Esophagus muscularis mucosa (tissue), 4 donors: Measurements from ENCODE around the gene LRP5. TPM values are rescaled to one million over a fixed set of nuclear protein-coding genes. Genes with fewer than 3 reads are reported as not detected.

Experiments used
- DNase-seq: peaks from one replicate; pipeline ENCODE4 v3.0.0-alpha.2; 2017; ENCODE audit errors: extremely low spot score
- H3K27ac ChIP-seq, 4 donors: fragments of 200-600 bp; sonication (generic); replicated peaks in 1 of 4; 1 replicate in 3 of 4; 2 replicates in 1 of 4; pipeline ENCODE4 v1.5.1; 2016 to 2019; ENCODE audit warnings: mild to moderate bottlenecking in 1 of 4
- H3K27me3 ChIP-seq, 4 donors: fragments of 200-600 bp; sonication (generic); one replicate each; pipeline versions ENCODE4 v1.5.1 to v1.6.0; 2016 to 2019
- H3K36me3 ChIP-seq, 4 donors: fragments of 200-600 bp; sonication (generic); one replicate each; pipeline ENCODE4 v1.5.1; 2016 to 2019
- H3K4me1 ChIP-seq, 4 donors: fragments of 200-600 bp; sonication (generic); one replicate each; pipeline ENCODE4 v1.5.1; 2016 to 2019
- H3K4me3 ChIP-seq, 4 donors: fragments of 200-600 bp; sonication (generic); 1 replicate in 2 of 4; 2 replicates in 2 of 4; pipeline ENCODE4 v1.5.1; 2016 to 2019; ENCODE audit warnings: mild to moderate bottlenecking in 4 of 4, moderate library complexity in 1 of 4
- H3K9me3 ChIP-seq, 4 donors: fragments of 200-600 bp; sonication (generic); 1 replicate in 3 of 4; 2 replicates in 1 of 4; pipeline ENCODE4 v1.5.1; 2016 to 2019
- CTCF ChIP-seq, 3 experiments: fragments of 200-600 bp in 2 of 3; fragments of 450-650 bp in 1 of 3; sonication (generic) in 2 of 3; IDR thresholded peaks; one replicate each; pipeline ENCODE4 v1.5.1; 2017 to 2019; ENCODE audit warnings: antibody characterized with exemption in 3 of 3, mild to moderate bottlenecking in 2 of 3, moderate library complexity in 1 of 3
- EP300 ChIP-seq: sonication (generic); formaldehyde crosslinking; IDR thresholded peaks from one replicate; pipeline ENCODE4 v1.6.1; 2017; ENCODE audit warnings: antibody characterized with exemption
- POLR2A ChIP-seq: fragments of 450-650 bp; IDR thresholded peaks from one replicate; pipeline ENCODE4 v1.6.1; 2017; ENCODE audit warnings: antibody characterized with exemption, moderate library complexity, mild to moderate bottlenecking, low read depth
- POLR2AphosphoS5 ChIP-seq, 2 donors: sonication (generic); formaldehyde crosslinking; IDR thresholded peaks; one replicate each; pipeline ENCODE4 v1.6.1; 2017; ENCODE audit warnings: antibody characterized with exemption in 2 of 2
- WGBS: methylation state at CpG from one replicate; pipeline ENCODE4 v1.1.5; 2018; 5-methylcytosine and 5-hydroxymethylcytosine counted together
- intact Hi-C: fragments of 100-400 bp; cut with DNase I; formaldehyde crosslinking; loops from one replicate; pipeline ENCODE4 v1.15.1; 2023
- total RNA-seq, 4 donors: library from RNA; depleted of rRNA; stranded (reverse); fragments of >200 nt; gene quantifications; one replicate each; pipeline versions ENCODE4 v1.1.0 to v1.2.1, GENCODE V29; 2016

Gene LRP5
- total RNA-seq, 4 donors from 2014 or later: 34.0 to 78.4 (median 56.2) TPM

DNA sequence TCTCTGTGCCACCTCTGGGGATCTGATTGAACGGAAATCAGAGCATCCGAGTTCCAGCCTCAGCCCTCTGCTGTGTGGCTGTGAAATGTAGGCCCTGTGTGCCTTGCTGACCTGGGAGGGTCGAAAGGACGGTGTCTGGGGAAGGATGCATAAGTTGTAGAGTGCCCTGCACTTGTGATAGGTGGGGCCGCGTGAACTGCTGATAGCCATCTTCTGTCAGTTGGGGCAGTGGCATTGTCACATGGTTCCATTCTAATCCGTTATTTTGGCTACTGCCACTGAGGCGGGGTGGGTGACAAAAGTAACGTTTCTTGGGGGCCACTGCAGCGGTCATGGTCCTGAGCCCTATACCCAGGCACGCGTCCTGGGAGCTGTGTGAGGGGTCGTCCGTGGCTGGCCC, 63.4 kb downstream of the LRP5 start:
- H3K36me3 ChIP-seq: peaks cover 0 to 6% (median 3%) of the 10 kb centered on the region in 4 donors
- H3K27ac ChIP-seq: peak overlapping the region; percentile 82 to 91 (median 90)
- H3K9me3 ChIP-seq: no peaks in the 10 kb centered on the region
- 94% methylated on average over 11 of the region's 14 CpGs for WGBS
- H3K4me1 ChIP-seq: peaks cover 85 to 99% (median 91%) of the 10 kb centered on the region in 4 donors
- DNase-seq: no peak
- intact Hi-C loops: no loop called here
- no peak overlapping the region for H3K4me3 ChIP-seq
- TF ChIP-seq POLR2AphosphoS5 (IDR thresholded peaks at IDR 0.05): no peak
- TF ChIP-seq CTCF (IDR thresholded peaks at IDR 0.05): no peak
- no peak for TF ChIP-seq POLR2A
- no peak for TF ChIP-seq EP300
- no peaks in the 10 kb centered on the region for H3K27me3 ChIP-seq

DNA sequence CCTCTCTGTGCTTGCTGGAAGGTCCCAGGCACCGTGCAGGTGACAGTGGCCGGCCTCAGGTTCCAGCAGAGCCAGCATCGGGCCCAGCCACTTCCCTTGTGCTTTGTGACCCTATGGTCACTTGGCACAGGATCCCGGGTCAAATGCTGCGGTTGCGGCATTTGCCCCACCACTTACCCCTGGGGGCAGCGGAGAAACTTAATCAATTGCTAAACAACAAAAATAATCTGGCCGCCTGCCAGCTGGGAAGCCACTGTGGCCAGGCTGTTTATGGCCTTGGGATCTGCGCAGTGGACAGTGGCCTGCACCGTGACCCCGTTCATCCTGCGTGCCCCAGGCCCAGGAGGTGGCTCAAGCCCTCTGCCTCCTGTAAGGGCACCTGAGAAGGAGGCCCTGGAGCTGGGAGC, 65.0 kb downstream of the LRP5 start:
- 91% methylated on average over 10 of the region's 12 CpGs for WGBS
- TF ChIP-seq POLR2A (no peak), CTCF (IDR thresholded peaks at IDR 0.05) (no peak), POLR2AphosphoS5 (IDR thresholded peaks at IDR 0.05) (no peak), EP300 (no peak)
- H3K36me3 ChIP-seq: peaks cover 0 to 6% (median 3%) of the 10 kb centered on the region in 4 donors
- H3K27ac ChIP-seq: peak overlapping the region; percentile 15 to 82 (median 56)
- no peaks in the 10 kb centered on the region for H3K9me3 ChIP-seq
- intact Hi-C loops: no loop called here
- H3K4me3 ChIP-seq: no peak overlapping the region
- no peak for DNase-seq
- no peaks in the 10 kb centered on the region for H3K27me3 ChIP-seq
- peaks cover 85 to 99% (median 91%) of the 10 kb centered on the region in 4 donors for H3K4me1 ChIP-seq

DNA sequence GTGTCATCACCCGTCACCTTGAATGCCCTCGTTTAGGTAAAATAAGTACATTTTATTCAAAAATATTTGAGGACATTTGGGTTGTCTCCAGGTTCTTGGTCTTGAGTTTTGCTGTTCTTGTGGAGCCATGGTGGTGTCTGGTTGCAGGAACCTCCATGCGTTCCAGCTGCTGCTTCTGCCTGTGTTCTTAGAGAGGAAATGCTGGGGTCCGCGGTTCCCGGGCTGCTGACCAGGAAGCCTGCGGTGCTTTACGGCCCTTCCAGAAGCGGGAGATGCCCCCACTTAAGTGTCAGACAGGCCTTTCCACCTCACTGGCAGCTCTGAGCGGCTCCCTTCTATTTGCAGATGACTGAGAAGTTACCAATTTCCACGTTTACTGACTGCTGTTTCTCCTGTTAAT, 66.8 kb downstream of the LRP5 start:
- no peak for TF ChIP-seq POLR2AphosphoS5 (IDR thresholded peaks at IDR 0.05)
- TF ChIP-seq EP300: no peak
- no peak for TF ChIP-seq POLR2A
- TF ChIP-seq CTCF (IDR thresholded peaks at IDR 0.05): no peak
- H3K9me3 ChIP-seq: no peaks in the 10 kb centered on the region
- no peak overlapping the region for H3K4me3 ChIP-seq
- DNase-seq: no peak
- H3K36me3 ChIP-seq: peaks cover 0 to 6% (median 3%) of the 10 kb centered on the region in 4 donors
- intact Hi-C loops: no loop called here
- H3K4me1 ChIP-seq: peaks cover 85 to 99% (median 91%) of the 10 kb centered on the region in 4 donors
- 81% methylated on average over 9 of the region's 11 CpGs for WGBS
- H3K27me3 ChIP-seq: no peaks in the 10 kb centered on the region
- peak overlapping the region; percentile 83 to 88 (median 85) for H3K27ac ChIP-seq

DNA sequence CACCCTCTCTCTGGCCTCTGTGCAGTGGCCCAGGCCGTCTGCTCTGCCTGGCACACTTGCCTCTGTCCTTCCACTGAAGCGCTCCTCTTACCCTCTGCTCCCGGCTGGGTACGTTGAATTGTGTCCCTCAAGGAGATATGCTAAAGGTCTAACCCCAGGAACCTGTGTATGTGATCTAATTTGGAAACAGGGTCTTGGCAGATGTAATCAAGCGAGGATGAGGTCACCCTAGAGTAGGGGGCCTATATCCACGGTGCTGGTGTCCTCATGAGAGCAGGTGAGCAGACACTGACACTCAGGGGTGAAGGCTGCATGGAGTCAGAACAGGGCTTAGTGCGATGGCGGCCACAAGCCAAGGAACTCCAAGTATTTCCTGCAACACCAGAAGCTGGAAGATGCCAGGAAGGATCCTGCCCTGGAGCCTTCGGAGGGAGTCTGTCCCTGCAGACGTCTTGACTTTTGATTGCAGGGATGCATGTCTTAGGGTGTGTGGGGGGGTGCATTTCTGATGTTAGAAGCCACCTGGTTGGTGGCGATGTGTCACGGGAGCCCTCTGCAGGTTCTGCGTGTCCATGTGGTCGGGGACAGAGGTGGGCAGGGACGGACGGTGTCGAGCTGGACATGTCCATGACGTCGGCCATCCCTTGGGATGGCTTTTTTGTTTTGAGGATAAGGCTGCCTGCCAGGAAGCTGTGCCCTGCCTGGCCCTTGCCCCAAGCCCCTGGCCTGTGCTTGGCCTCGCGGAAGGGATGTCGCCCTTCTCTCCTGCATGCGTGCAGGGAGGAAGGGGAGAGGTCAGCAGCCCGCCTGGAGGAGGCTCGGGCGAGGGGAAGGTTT, 68.6 kb downstream of the LRP5 start:
- no peak for TF ChIP-seq POLR2A
- peak in 1 of 3 experiments; percentile 23 for TF ChIP-seq CTCF (IDR thresholded peaks at IDR 0.05)
- no peak for TF ChIP-seq EP300
- TF ChIP-seq POLR2AphosphoS5 (IDR thresholded peaks at IDR 0.05): peak; percentile 10 to 13
- H3K27ac ChIP-seq: peak overlapping the region; percentile 83 to 88 (median 85)
- intact Hi-C loops: loop anchor here (5.0 kb wide), 1 partner anchor 84 kb away; no protein-coding TSS in a partner anchor
- H3K36me3 ChIP-seq: peaks cover 0 to 4% (median 2%) of the 10 kb centered on the region in 4 donors
- H3K4me3 ChIP-seq: peak overlapping the region; percentile 15 to 26 (median 18)
- no peak for DNase-seq
- peaks cover 71 to 90% (median 78%) of the 10 kb centered on the region in 4 donors for H3K4me1 ChIP-seq
- H3K9me3 ChIP-seq: no peaks in the 10 kb centered on the region
- no peaks in the 10 kb centered on the region for H3K27me3 ChIP-seq
- 47% methylated on average over 19 of the region's 26 CpGs for WGBS
